NOMO-1 (cell line): Measurements from ENCODE around the gene SF3B2.
"Not testable (repeated sequence)": the region's sequence is repeated elsewhere in the genome, so short reads cannot be mapped to it uniquely, and the experiment has no call there.

Experiments used
- DNase-seq, 2 experiments: peaks; one replicate each; lab custom pipeline; 2025; ENCODE audit not compliant: unreplicated experiment in 2 of 2; lab: John Stamatoyannopoulos, UW

The SF3B2 gene

GRCh38 chr11:66106786-66107599, 54.8 kb downstream of the SF3B2 start:
- DNase-seq = no peak

- no peak for DNase-seq
Measured at GRCh38 chr11:66107600-66108510, 55.7 kb downstream of the SF3B2 start.

DNA sequence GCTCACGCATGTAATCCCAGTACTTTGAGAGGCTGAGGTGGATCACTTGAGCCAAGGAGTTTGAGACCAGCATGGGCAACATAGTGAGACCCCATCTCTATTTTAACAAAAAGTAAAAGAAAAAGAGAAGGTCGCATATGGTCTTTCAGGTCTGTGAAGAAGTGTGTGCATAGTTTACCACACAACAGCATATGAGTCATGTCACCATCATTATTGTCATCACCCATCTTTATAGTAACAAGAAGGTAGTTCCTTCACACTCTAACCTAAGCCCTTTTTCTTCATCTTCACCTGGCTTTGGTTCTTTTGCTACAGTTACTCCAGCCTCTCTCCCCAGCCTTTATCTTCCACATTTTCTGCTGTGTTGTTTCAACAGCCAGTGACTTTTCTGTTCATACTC, 57.1 kb downstream of the SF3B2 start:
- no peak for DNase-seq

DNA sequence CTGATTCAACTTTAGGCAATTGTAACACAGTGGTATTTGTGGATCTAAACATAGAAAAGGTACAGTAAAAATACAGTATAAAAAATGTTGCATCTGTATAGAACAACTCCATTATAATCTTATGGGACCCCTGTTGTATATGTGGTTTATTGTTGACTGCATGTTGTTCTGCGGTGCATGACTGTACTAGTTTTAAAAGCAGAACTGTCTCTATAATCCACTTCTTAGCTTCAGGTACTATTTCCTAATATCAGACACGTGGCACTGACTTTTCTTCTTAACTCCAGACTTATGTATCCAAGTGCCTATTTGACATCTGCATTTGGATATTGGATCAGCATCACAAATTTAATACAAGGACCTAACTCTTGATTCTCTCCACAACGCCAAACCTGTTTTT, 59.0 kb downstream of the SF3B2 start:
- DNase-seq = no peak

- no peak for DNase-seq
Measured at GRCh38 chr11:66112041-66112491, 59.9 kb downstream of the SF3B2 start.

GRCh38 chr11:66112601-66113499, 60.7 kb downstream of the SF3B2 start:
- DNase-seq = peak; percentile 37 to 69

DNA sequence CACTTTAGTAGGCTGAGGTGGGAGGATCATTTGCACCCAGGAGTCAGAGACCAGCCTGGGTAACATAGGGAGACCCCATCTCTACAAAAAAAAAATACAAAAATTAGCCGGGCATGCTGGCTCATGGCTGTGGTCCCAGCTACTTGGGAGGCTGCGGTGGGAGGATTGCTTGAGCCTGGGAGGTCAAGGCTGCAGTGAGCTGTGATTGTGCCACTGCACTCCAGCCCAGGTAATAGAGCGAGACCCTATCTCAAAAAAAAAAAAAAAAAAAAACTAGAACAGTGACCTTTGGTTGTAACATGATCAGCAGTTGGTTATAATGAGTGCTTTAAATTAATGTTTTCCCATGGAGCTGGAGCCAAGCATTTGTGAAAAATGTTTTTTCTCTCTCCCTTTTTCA, 62.8 kb downstream of the SF3B2 start:
- DNase-seq = not testable (repeated sequence)

DNA sequence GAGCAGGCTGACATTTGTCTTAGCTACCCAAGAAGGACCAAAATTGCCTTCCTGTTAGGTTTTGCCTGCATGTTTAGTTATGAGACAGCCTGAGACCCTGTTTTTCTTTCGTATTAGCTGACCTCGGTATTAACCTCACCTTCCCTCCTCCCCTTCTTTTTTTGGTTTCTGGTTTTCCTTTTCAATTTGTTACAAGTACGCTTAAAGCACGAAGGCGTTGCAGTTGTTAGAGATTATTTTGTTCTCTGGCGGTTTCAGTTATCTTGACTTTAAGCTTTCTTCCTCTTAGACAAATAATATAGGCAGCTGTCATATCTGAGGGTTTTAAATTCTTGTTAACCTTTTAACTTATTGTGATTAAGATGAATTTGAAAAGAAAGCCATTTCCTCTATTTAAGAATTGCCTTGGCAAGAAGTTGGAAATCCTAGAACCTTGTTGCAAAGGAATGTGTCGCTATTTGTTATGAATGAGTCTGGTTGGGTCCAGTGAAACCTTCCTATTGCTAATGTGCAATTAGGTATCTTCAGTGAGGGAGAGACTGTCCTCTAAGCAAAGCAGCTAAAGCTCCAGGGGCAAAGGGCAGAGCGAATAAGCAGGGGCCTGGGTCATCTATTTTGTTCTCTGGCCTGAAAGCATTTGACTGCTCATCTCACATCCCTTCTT, 63.6 kb downstream of the SF3B2 start:
- no peak for DNase-seq

DNA sequence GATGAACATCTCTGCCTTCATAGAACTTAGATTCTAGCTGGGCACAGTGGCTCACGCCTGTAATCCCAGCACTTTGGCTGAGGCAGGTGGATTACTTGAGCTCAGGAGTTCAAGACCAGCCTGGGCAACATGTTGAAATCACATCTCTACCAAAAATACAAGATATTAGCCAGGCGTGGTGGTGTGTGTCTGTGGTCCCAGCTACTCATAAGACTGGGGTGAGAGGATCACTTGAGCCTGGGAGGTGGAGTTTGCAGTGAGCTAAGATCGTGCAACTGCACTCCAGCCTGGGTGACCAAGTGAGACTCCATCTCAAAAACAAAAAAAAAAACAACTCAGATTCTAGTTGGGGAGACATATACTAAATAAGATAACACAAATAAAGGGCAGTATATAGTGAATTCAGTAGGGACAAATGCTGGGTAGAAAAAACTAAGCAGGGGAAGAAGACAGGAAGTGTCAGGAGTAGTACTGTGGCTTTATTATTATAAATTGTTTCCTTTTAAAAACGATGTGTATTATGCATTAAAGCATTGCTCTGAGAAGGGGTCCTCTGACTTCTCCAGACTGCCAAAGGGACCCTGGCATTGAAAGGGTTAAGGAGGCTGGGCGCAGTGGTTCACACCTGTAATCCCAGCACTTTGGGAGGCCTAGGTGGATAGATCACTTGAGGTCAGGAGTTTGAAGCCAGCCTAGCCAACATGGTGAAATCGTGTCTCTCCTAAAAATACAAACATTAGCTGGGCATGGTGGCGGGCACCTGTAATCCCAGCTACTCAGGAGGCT, 64.6 kb downstream of the SF3B2 start:
- DNase-seq = no peak

- no peak for DNase-seq
Measured at GRCh38 chr11:66118847-66119246, 66.7 kb downstream of the SF3B2 start.
